Lower lobe of right lung (tissue), 2 donors: Measurements from ENCODE around the gene PGAP2. TPM values are rescaled to one million over a fixed set of nuclear protein-coding genes. Genes with fewer than 3 reads are reported as not detected.

Experiments
- ATAC-seq, 2 donors: fragments of 200-7000 bp; cut with Tn5 transposase; one replicate each; pipeline ENCODE4 v1.9.1; 2020 to 2022; ENCODE audit warnings: mild to moderate bottlenecking in 2 of 2, moderate library complexity in 2 of 2
- DNase-seq: peaks from one replicate; pipeline ENCODE4 v3.0.0-alpha.2; 2020
- H3K27ac ChIP-seq: fragments of 200-600 bp; one replicate; pipeline ENCODE4 v1.8.0; 2022
- H3K27me3 ChIP-seq: fragments of 200-600 bp; one replicate; pipeline ENCODE4 v1.8.0; 2022; ENCODE audit warnings: low read depth
- H3K36me3 ChIP-seq: fragments of 200-600 bp; one replicate; pipeline ENCODE4 v1.8.0; 2022; ENCODE audit warnings: mild to moderate bottlenecking
- H3K4me1 ChIP-seq: fragments of 200-600 bp; one replicate; pipeline ENCODE4 v1.8.0; 2022
- H3K4me3 ChIP-seq: fragments of 200-600 bp; one replicate; pipeline ENCODE4 v1.8.0; 2022; ENCODE audit warnings: mild to moderate bottlenecking
- H3K9me3 ChIP-seq: fragments of 200-600 bp; one replicate; pipeline ENCODE4 v1.8.0; 2022
- CTCF ChIP-seq: fragments of 200-600 bp; IDR thresholded peaks from one replicate; pipeline ENCODE4 v1.8.0; 2022; ENCODE audit warnings: antibody characterized with exemption, mild to moderate bottlenecking
- intact Hi-C: fragments of 100-400 bp; cut with DNase I; formaldehyde crosslinking; loops from one replicate; pipeline ENCODE4 v1.11.0; 2022
- total RNA-seq: library from RNA; stranded (reverse); fragmentation: NEBNext Ultra II Directional; extraction: Animal tissue kit (Norgen Biotek cat#: 25700); gene quantifications from one replicate; pipeline ENCODE4 v1.2.1, GENCODE V29; 2021
- donor health status: DM: no; HTN: yes; CAD: no; lungs with severe emphysema.

PGAP2 gene
- total RNA-seq, 1 donor from 2014 or later: 23.8 TPM

- Histone ChIP-seq H3K27me3 (no peaks in the 10 kb centered on the region), H3K4me3 (no peak overlapping the region), H3K27ac (peak overlapping the region; percentile 69), H3K9me3 (no peaks in the 10 kb centered on the region), H3K4me1 (peaks cover 54% of the 10 kb centered on the region), H3K36me3 (no peaks in the 10 kb centered on the region)
- no peak for TF ChIP-seq CTCF
- intact Hi-C loops: no loop called here
- no peak for DNase-seq
- ATAC-seq: peak; percentile 55 to 72
Measured at GRCh38 chr11:3867209-3868091, 59.1 kb downstream of the PGAP2 start.

DNA sequence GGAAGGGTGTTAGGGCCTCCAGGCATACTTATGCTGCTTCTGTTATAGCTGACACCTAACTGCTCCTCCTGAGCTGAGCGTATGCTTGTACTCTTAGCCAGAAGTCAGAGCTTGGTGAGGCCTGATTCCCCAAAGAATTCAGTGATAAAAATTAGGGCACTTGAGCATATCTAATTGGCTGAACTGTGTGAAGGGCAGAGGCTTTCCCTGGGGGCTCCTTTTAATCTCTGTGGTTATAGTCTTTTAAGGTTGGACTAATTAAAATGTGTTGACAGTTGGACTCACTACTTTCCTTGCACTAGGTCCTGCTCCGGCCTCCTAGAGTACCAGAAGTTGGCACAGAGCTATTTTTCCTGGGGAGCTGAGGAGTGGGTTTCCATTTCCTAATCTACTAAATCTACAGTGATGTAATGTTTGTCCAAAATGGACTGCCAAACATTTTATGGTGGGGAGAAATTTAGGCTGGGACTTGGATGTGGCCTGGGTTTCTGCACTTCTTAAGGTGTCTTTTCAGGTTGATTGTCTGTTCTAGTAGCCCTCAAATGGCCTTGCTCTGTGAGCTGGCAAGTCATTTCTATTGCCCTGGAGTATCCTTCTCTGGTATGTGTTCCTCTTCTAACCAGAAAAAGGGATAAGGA, 65.5 kb downstream of the PGAP2 start:
- H3K9me3 ChIP-seq: no peaks in the 10 kb centered on the region
- H3K36me3 ChIP-seq: no peaks in the 10 kb centered on the region
- no peak for ATAC-seq
- H3K4me3 ChIP-seq: no peak overlapping the region
- DNase-seq: no peak
- TF ChIP-seq CTCF: no peak
- no peaks in the 10 kb centered on the region for H3K27me3 ChIP-seq
- H3K27ac ChIP-seq: no peak overlapping the region
- intact Hi-C loops: no loop called here
- peaks cover 26% of the 10 kb centered on the region for H3K4me1 ChIP-seq

Other genes starting within 250 kb of the PGAP2 start
- 2.2 TPM for gene ART5, start 166.6 kb upstream of the PGAP2 start, total RNA-seq
- gene ART1, start 163.4 kb upstream of the PGAP2 start, total RNA-seq: 1.0 TPM
- gene CHRNA10, start 137.2 kb upstream of the PGAP2 start, total RNA-seq: 1.7 TPM
- 62.3 TPM for gene NUP98, start 11.0 kb upstream of the PGAP2 start, total RNA-seq
- gene RHOG, start 32.4 kb downstream of the PGAP2 start, total RNA-seq: 86.5 TPM
- 59.5 TPM for gene STIM1, start 47.1 kb downstream of the PGAP2 start, total RNA-seq